T1000 (cell line): ENCODE data around the gene ADAMTSL3.

Experiments
- DNase-seq: peaks from one replicate; lab custom pipeline; 2025; ENCODE audit warnings: mixed read lengths; lab: John Stamatoyannopoulos, UW

Gene ADAMTSL3

GRCh38 chr15:83654379-83655236 lies 685 bp downstream of the ADAMTSL3 start:
- DNase-seq: no peak

DNA sequence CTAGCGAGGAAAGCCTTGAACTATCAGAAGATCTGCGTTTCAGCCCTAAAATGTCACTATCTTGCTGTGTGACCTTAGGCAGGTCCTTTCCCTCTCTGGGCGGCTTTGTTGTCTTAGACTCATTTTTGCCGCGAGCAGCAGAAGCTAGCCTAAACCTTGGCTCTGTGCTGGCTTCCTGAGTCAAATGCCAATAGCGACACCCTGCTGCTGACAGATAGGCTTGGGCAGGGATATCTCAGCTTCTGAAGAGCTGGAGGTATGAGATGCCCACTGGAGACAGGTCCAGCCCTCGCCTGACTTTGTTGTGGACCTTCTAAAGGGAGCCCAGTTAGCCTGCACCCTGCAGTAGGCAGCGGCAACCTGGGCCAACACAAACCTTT lies 1.3 kb downstream of the ADAMTSL3 start:
- DNase-seq: no peak

GRCh38 chr15:83656192-83656591 lies 2.3 kb downstream of the ADAMTSL3 start:
- no peak for DNase-seq

GRCh38 chr15:83656943-83657528 lies 3.1 kb downstream of the ADAMTSL3 start:
- no peak for DNase-seq

DNA sequence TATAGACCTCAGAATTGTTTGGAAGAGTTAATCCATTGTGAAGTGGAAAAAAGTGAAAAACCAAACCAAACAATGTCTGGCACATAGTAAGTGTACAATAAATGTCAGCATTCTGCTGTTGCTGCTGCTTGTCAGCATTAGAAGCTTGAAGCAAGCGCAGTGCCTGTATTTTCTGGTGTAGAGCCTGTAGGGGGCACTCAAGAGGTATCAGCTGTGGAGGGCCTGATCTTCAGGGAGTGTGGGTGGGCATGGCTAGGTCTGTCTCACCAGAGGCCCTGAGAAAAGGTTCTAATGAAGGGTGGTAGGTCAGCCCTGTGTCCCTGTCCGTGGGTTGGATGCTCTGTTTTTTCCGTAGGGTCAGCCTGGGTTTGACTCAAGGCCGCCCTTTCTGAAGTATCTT lies 3.6 kb downstream of the ADAMTSL3 start:
- no peak for DNase-seq

GRCh38 chr15:83658430-83659416 lies 4.8 kb downstream of the ADAMTSL3 start:
- no peak for DNase-seq

DNA sequence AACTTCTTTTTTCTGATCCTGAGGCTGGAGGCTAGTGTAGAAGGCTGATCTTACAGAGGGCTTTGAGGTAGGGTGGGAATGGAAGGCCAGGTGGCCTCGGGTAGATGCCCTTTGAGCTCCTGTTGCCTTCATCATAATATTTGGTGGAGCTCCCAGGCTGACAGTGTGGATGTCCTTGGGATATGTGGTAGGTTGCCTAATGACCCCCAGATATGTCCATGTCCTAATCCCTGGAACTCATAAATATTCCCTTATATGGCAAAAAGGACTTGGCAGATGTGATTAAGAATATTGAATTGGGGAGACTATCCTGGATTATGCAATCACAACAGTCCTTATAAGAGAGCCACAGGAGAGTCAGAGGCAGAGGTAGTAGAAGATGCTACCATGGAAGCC lies 5.5 kb downstream of the ADAMTSL3 start:
- DNase-seq: no peak

DNA sequence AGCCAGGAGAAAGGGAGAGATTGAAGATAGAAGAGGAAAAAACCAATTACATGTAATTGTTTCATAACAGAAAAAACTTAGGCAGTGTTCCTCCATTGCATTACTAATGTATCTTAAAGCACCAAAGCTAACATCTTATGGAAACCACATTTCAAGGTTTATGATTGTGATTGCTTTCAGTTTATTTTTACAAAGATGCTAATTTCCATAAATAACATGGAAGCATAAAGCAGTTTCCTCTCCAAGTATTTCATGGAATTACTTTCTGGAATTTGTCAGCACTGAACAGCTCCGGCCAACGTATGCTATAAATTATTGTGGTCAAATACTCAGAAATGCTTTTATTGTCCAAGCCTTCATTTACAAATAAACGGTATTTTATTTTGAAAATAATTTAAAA lies 11.6 kb downstream of the ADAMTSL3 start:
- DNase-seq: no peak

- DNase-seq: no peak
Observed at GRCh38 chr15:83670672-83671229, 16.8 kb downstream of the ADAMTSL3 start.

DNA sequence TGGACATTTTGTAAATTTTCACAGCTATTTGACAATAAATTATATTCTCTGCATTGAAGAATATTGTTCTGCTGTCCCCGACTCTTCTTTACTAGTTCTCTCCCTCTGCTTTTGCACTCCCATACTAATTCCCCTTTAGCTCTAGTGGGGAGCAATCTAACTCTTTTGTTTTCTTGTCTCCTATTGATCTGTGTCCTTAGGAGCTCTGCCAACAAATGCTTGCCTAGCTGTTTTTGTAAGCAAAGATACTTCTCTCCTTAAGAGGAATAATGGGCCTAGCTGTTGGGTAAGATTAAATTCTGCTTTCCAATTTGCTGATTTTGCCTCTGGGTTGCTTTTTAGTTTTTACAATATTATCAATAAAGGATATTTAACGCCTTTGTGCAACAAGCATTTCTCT lies 17.7 kb downstream of the ADAMTSL3 start:
- no peak for DNase-seq

DNA sequence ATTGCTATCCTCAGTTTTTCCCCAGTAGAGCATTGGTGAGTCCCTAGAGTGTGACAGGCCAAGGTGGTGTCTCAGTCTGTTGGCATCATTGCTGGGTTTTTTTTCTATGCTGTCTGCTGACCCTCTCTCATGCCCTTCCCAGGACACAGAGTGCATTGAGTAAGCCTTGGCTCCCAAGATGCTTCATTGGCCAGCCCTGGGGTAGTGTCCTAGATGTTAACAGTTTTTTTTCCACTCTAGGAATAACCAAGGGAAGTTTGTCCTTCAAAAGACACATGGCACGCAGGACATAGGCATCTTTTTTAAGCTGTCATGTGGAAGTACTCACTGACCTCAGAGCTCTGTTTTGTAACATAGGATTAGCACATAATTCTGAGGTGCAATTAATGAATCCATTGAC lies 19.5 kb downstream of the ADAMTSL3 start:
- DNase-seq: no peak

GRCh38 chr15:83682476-83683088 lies 28.7 kb downstream of the ADAMTSL3 start:
- no peak for DNase-seq

DNA sequence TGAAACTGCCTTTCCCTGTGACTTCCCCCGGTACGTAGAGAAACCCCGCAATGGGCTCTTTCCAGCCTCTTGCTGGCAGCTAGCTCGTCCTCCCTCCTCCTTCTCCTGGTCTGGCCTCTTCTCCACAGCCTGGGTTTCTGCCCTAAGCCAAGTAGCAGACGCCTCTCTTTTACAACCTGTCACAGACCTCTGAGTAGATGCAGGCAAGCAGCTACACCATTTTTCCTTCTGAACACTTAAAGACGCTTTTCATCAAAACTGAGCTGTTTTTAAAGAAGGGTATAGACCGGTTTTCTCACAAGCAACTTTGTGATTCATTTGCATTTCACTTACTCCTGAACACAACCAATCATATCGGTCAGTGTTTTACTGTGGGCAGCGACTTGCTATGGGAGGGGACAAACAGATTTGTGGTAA lies 32.0 kb downstream of the ADAMTSL3 start:
- no peak for DNase-seq

- DNase-seq: no peak
Observed at GRCh38 chr15:83688201-83688600, 34.3 kb downstream of the ADAMTSL3 start.

DNA sequence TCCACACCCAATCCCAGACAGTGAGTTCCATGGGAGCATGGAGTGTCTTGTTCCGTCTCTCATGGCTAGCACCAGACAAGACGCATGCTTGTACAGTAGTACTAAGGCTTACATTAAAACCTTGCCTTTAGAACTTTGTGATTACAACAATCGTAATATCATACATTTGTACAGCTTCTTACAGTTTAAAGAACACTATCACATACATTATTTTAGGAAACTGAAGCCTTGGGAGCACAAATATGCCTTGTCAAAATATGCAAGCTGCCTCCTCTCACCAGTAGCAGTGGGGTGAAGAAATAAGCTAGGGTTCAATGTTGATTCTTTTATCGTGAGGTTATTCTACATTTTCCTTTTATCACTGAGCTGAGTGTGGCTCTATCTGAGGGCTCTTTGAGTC lies 36.8 kb downstream of the ADAMTSL3 start:
- no peak for DNase-seq

DNA sequence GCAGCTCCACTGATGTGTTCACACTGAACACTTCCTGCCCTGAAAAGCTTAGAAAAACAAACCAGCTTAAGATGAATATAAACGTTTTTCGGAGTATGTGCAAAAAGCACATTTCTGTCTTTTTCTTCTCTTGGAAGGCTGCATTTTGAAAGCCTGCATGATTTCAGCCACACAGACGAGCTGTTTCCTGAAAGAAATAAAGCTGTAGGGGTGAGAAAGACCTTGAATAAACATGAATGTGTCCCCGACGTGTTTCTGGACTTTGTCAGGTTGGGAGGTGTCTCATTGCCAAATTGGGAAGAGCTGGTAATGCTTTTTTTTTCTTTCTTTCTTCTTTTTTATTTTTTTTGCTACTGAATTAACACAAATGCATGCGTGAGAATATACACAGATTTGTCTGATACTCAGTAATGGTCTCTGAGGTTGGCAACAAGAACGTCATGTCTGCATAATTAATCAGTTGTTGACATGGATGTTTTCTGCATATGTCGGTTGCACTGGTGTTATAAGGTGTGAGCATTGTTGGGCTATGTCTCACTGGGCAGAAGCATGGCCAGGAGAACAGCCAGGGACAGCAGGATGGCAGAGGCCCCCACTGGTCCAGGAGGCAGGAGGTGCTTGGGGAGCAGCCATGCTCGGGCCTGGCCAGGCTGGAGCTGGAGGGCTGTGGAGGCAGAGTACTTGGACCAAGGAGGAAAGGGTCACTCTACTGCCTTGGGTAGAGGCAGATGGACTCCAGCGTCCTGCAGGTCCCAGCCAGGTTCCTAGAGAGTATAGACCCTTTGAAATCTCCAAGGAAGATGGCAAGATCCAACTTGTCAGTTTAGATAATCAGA lies 39.0 kb downstream of the ADAMTSL3 start:
- DNase-seq: no peak

DNA sequence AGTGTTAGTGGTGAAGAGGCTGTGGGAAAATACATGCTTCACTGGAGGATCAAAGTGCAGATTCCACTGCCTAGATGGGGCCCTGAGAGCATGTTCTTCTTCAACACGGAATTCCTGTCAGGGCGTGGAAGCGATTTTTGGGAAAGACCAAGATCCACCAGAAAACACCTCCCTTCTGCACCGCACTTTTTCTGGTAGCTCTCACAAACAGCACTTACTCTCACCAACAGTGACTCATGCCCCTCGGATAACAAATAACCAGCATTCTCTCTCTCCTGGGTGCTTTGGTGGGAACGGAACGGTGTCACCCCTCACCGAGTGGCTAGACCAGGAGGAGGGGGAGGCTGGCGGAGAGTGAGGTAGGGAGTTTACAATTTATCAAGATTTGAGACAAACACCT lies 40.1 kb downstream of the ADAMTSL3 start:
- DNase-seq: no peak

- DNase-seq: no peak
Observed at GRCh38 chr15:83694536-83694935, 40.6 kb downstream of the ADAMTSL3 start.

DNA sequence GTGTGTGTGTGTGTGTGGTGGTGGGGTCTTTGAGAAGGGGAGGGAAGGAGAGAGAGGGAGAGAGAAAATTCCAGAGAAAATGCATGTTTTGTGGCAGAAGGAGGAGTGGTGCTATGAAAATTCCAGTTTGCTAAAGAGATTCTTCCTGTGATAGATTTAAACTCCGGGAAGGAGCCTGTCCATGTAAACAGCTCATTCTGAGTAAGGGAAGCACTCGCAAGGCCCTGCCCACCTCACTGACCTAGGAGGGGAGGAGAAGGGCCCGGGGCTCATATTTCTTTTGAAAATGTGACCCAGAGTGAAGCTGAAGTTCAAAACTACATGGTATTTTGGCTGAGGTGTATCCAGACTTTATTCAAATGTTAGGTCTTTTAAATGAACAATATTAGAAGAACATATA lies 41.3 kb downstream of the ADAMTSL3 start:
- DNase-seq: no peak

DNA sequence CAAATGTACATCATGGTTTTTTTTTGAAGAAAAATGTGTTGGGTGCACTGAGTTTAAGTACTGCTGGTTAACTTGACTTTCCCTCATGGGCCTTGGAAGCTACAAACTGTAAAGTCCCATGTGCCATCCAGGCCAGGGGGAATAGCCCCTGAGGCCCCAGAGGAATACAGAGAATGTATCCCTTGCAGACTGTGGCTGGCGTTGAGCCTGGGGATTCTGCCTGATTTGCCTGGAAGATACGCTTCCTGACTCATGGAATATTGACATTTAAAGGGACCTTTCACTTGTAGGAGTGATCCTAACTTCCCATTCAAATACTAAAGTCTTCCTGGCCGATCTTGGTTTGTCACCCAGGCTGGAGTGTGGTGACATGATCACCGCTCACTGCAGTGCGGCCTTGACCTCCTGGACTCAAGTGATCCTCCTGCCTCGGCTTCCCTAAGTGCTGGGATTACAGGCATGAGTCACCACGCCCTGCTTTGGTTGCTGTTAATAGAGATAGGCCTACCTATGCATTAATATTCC lies 42.0 kb downstream of the ADAMTSL3 start:
- no peak for DNase-seq

DNA sequence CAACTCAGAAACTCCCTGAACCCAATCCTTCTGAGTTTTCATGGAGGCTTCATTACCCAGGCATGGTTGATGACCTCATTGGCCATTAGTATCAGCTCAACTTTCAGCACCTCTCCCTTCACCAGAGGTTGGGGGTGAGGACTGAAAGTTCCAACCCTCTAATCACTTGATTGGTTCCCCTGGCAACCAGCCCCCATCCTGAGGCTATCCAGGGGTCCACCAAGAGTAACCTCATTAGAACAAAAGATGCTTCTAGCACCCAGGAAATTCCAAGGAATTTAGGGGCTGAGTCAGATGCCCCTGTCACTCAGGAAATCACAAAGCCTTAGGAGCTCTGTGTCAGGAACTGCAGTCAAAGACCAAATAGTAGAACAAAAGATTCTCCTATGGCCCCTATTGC lies 43.8 kb downstream of the ADAMTSL3 start:
- no peak for DNase-seq
